ENCODE measurements around the gene KIAA0930. TPM values are rescaled to one million over a fixed set of nuclear protein-coding genes. Genes with fewer than 3 reads are reported as not detected.

Gene KIAA0930
- total RNA-seq (2014; rRNA removed; shearing (Covaris generic)): 78.6 and 81.8 TPM in 2 replicates
- 15.0 and 19.1 TPM in 2 replicates for polyA plus RNA-seq (2016; fragmentation: Nextera tagmentation; extraction: Ambion mirVana)
- long read RNA-seq, partial matches to known transcripts: 0 of 3 reads
- long read RNA-seq, other reads (novel, unspliced or antisense): 3 of 3 reads

DNA sequence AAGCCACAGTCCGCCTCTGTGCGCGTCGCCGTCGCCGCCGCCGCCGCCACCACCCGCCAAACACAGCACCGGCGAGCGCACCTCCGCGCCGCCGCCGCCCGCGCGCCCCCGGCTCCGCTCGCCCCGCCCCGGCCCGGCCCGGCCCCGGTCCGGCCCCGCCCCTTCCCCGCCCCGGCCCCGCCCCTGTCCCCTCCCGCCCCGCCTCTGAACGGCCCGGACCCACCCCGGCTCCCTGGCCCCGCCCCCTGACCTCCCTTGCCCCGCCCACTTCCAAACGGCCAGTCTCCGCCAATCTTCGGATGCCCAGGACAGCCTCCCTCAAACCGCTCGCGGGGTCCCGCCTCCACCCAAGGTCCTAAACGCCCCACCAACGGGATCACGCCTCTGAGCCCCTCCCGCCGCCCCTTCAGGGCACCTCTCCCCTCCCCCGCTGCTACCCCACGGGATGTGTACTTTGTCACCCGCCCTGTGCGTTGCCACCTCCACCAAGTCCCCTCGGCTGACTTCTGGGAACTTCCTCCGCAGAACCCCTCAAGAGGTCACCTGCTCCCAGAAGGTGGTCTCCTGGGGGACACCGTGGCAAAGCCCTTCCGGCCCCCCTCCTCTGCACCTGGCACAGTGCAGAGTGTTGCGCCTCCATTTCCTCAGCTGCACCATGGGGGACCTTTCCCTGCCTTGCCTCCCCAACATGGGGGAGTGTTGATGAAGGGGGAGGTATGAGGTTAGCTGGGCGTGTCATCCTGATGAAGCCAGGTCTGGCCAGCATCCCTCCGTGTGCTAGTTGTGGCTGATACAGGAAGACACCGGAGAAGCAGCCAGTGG lies at the start of gene KIAA0930:
Gene KIAA0930, minus strand, starts transcription at position 85 of the 822 bp plus-strand sequence. CDS start 191 bp downstream, outside the sequence.
- no peak for TF ChIP-seq EZH2phosphoT487 (IDR thresholded peaks at IDR 0.05; ENCODE audit: unreplicated experiment)
- no peak for TF ChIP-seq ZNF331 (CRISPR knock-in tag; IDR thresholded peaks at IDR 0.05; ENCODE audit: low read depth)
- TF ChIP-seq, protein P1, sequence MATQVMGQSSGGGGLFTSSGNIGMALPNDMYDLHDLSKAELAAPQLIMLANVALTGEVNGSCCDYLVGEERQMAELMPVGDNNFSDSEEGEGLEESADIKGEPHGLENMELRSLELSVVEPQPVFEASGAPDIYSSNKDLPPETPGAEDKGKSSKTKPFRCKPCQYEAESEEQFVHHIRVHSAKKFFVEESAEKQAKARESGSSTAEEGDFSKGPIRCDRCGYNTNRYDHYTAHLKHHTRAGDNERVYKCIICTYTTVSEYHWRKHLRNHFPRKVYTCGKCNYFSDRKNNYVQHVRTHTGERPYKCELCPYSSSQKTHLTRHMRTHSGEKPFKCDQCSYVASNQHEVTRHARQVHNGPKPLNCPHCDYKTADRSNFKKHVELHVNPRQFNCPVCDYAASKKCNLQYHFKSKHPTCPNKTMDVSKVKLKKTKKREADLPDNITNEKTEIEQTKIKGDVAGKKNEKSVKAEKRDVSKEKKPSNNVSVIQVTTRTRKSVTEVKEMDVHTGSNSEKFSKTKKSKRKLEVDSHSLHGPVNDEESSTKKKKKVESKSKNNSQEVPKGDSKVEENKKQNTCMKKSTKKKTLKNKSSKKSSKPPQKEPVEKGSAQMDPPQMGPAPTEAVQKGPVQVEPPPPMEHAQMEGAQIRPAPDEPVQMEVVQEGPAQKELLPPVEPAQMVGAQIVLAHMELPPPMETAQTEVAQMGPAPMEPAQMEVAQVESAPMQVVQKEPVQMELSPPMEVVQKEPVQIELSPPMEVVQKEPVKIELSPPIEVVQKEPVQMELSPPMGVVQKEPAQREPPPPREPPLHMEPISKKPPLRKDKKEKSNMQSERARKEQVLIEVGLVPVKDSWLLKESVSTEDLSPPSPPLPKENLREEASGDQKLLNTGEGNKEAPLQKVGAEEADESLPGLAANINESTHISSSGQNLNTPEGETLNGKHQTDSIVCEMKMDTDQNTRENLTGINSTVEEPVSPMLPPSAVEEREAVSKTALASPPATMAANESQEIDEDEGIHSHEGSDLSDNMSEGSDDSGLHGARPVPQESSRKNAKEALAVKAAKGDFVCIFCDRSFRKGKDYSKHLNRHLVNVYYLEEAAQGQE (IDR thresholded peaks at IDR 0.05; ENCODE audit: unreplicated experiment): no peak
- TF ChIP-seq CREB1 (CRISPR knock-in tag; IDR thresholded peaks at IDR 0.05; ENCODE audit: low read depth): no peak
- TF ChIP-seq, protein P2, sequence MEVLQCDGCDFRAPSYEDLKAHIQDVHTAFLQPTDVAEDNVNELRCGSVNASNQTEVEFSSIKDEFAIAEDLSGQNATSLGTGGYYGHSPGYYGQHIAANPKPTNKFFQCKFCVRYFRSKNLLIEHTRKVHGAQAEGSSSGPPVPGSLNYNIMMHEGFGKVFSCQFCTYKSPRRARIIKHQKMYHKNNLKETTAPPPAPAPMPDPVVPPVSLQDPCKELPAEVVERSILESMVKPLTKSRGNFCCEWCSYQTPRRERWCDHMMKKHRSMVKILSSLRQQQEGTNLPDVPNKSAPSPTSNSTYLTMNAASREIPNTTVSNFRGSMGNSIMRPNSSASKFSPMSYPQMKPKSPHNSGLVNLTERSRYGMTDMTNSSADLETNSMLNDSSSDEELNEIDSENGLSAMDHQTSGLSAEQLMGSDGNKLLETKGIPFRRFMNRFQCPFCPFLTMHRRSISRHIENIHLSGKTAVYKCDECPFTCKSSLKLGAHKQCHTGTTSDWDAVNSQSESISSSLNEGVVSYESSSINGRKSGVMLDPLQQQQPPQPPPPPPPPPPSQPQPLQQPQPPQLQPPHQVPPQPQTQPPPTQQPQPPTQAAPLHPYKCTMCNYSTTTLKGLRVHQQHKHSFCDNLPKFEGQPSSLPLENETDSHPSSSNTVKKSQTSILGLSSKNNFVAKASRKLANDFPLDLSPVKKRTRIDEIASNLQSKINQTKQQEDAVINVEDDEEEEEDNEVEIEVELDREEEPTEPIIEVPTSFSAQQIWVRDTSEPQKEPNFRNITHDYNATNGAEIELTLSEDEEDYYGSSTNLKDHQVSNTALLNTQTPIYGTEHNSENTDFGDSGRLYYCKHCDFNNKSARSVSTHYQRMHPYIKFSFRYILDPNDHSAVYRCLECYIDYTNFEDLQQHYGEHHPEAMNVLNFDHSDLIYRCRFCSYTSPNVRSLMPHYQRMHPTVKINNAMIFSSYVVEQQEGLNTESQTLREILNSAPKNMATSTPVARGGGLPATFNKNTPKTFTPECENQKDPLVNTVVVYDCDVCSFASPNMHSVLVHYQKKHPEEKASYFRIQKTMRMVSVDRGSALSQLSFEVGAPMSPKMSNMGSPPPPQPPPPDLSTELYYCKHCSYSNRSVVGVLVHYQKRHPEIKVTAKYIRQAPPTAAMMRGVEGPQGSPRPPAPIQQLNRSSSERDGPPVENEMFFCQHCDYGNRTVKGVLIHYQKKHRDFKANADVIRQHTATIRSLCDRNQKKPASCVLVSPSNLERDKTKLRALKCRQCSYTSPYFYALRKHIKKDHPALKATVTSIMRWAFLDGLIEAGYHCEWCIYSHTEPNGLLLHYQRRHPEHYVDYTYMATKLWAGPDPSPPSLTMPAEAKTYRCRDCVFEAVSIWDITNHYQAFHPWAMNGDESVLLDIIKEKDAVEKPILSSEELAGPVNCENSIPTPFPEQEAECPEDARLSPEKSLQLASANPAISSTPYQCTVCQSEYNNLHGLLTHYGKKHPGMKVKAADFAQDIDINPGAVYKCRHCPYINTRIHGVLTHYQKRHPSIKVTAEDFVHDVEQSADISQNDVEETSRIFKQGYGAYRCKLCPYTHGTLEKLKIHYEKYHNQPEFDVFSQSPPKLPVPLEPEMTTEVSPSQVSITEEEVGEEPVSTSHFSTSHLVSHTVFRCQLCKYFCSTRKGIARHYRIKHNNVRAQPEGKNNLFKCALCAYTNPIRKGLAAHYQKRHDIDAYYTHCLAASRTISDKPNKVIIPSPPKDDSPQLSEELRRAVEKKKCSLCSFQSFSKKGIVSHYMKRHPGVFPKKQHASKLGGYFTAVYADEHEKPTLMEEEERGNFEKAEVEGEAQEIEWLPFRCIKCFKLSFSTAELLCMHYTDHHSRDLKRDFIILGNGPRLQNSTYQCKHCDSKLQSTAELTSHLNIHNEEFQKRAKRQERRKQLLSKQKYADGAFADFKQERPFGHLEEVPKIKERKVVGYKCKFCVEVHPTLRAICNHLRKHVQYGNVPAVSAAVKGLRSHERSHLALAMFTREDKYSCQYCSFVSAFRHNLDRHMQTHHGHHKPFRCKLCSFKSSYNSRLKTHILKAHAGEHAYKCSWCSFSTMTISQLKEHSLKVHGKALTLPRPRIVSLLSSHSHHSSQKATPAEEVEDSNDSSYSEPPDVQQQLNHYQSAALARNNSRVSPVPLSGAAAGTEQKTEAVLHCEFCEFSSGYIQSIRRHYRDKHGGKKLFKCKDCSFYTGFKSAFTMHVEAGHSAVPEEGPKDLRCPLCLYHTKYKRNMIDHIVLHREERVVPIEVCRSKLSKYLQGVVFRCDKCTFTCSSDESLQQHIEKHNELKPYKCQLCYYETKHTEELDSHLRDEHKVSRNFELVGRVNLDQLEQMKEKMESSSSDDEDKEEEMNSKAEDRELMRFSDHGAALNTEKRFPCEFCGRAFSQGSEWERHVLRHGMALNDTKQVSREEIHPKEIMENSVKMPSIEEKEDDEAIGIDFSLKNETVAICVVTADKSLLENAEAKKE (CRISPR knock-in tag; IDR thresholded peaks at IDR 0.05): no peak
- TF ChIP-seq, protein P3, sequence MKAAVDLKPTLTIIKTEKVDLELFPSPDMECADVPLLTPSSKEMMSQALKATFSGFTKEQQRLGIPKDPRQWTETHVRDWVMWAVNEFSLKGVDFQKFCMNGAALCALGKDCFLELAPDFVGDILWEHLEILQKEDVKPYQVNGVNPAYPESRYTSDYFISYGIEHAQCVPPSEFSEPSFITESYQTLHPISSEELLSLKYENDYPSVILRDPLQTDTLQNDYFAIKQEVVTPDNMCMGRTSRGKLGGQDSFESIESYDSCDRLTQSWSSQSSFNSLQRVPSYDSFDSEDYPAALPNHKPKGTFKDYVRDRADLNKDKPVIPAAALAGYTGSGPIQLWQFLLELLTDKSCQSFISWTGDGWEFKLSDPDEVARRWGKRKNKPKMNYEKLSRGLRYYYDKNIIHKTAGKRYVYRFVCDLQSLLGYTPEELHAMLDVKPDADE (IDR thresholded peaks at IDR 0.05): no peak
- no peak; the same call in none of the 2 replicates for TF ChIP-seq POLR2AphosphoS5 (IDR thresholded peaks at IDR 0.05; ENCODE audit: low read depth)
- TF ChIP-seq, protein P4, sequence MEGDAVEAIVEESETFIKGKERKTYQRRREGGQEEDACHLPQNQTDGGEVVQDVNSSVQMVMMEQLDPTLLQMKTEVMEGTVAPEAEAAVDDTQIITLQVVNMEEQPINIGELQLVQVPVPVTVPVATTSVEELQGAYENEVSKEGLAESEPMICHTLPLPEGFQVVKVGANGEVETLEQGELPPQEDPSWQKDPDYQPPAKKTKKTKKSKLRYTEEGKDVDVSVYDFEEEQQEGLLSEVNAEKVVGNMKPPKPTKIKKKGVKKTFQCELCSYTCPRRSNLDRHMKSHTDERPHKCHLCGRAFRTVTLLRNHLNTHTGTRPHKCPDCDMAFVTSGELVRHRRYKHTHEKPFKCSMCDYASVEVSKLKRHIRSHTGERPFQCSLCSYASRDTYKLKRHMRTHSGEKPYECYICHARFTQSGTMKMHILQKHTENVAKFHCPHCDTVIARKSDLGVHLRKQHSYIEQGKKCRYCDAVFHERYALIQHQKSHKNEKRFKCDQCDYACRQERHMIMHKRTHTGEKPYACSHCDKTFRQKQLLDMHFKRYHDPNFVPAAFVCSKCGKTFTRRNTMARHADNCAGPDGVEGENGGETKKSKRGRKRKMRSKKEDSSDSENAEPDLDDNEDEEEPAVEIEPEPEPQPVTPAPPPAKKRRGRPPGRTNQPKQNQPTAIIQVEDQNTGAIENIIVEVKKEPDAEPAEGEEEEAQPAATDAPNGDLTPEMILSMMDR (conservative IDR thresholded peaks at IDR 0.05; ENCODE audit: low read depth in 2 of 2): no peak
- TF ChIP-seq JUNB (IDR thresholded peaks at IDR 0.05; ENCODE audit: unreplicated experiment): no peak
- no peak for TF ChIP-seq EZH2 (IDR thresholded peaks at IDR 0.05; ENCODE audit: low read depth, unreplicated experiment)
- Mint-ChIP-seq H3K27ac (peak within 1 kb of the TSS; percentile 82; the same call in 1 of the 2 replicates), H3K4me1 (peaks cover 23% of the 10 kb centered on the region), H3K27me3 (ENCODE audit: insufficient read depth, low read depth, poor library complexity) (peaks cover 18% of the 10 kb centered on the region), H3K9me3 (no peaks in the 10 kb centered on the region), H3K36me3 (ENCODE audit: low read depth) (no peaks in the 10 kb centered on the region; the same call in 2 of the 3 replicates), H3K4me3 (peak within 1 kb of the TSS; percentile 87)
- peaks cover 4% of the 10 kb centered on the region; the same call in 1 of the 2 replicates for H3F3A ChIP-seq (replicated peaks; ENCODE audit: low read depth)
- H3K4me2 ChIP-seq: peak within 1 kb of the TSS; percentile 96
- no peak within 1 kb of the TSS for H3K27ac ChIP-seq (ENCODE audit: low read depth)
- H3K4me1 ChIP-seq (ENCODE audit: insufficient read depth): peaks cover 10% of the 10 kb centered on the region
- H3K27me3 ChIP-seq (ENCODE audit: insufficient read depth): peaks cover 9% of the 10 kb centered on the region; the same call in 1 of the 2 replicates
- H2AFZ ChIP-seq: peak within 1 kb of the TSS; percentile 100
- no peaks in the 10 kb centered on the region for H3K9me2 ChIP-seq (ENCODE audit: insufficient read depth)
- ATAC-seq (peak; percentile 69), DNase-seq (ENCODE audit: low spot score) (peak; percentile 94)
- peak within 1 kb of the TSS; percentile 89 for H3K4me3 ChIP-seq
- peaks cover 12% of the 10 kb centered on the region for H4K20me1 ChIP-seq (replicated peaks; ENCODE audit: insufficient read depth)
- peaks cover 35% of the 10 kb centered on the region for H3K79me2 ChIP-seq (replicated peaks; ENCODE audit: insufficient read depth)
- no peaks in the 10 kb centered on the region for H3K36me3 ChIP-seq (ENCODE audit: insufficient read depth)

Measured in GM23338 (cell line).